Sigmoid colon (tissue), 4 donors: ENCODE data around the gene MAPRE2.

ENCODE experiments used
- EP300 ChIP-seq, 4 donors: sonication (generic); formaldehyde crosslinking; IDR thresholded peaks; one replicate each; pipeline ENCODE4 v1.6.1; 2017; ENCODE audit warnings: antibody characterized with exemption in 4 of 4
- POLR2A ChIP-seq, 2 donors: fragments of 450-650 bp; IDR thresholded peaks; one replicate each; pipeline ENCODE4 v1.6.1; 2016; ENCODE audit warnings: antibody characterized with exemption in 2 of 2, mild to moderate bottlenecking in 2 of 2, moderate library complexity in 2 of 2
- POLR2AphosphoS5 ChIP-seq, 4 donors: sonication (generic); formaldehyde crosslinking; IDR thresholded peaks; one replicate each; pipeline ENCODE4 v1.6.1; 2017; ENCODE audit warnings: antibody characterized with exemption in 4 of 4

- TF ChIP-seq POLR2A (IDR thresholded peaks at IDR 0.05) (no peak), EP300 (IDR thresholded peaks at IDR 0.05) (no peak), POLR2AphosphoS5 (IDR thresholded peaks at IDR 0.05) (no peak)
Observed at GRCh38 chr18:35030277-35030989, 10.8 kb upstream of the MAPRE2 start.
